Suprapubic skin (tissue), 4 donors: ENCODE data around the gene PCIF1. TPM values are rescaled to one million over a fixed set of nuclear protein-coding genes. Genes with fewer than 3 reads are reported as not detected.
"Not testable (repeated sequence)": the region's sequence is repeated elsewhere in the genome, so short reads cannot be mapped to it uniquely, and the experiment has no call there.

Source experiments
- DNase-seq, 2 donors: peaks; one replicate each; pipeline ENCODE4 v3.0.0-alpha.2; 2019; ENCODE audit warnings: low spot score in 2 of 2
- H3K27ac ChIP-seq: fragments of 200-600 bp; sonication (generic); one replicate; pipeline ENCODE4 v1.5.1; 2019
- H3K27me3 ChIP-seq: fragments of 200-600 bp; sonication (generic); one replicate; pipeline ENCODE4 v1.5.1; 2019
- H3K36me3 ChIP-seq: fragments of 200-600 bp; sonication (generic); one replicate; pipeline ENCODE4 v1.5.1; 2019
- H3K4me1 ChIP-seq: fragments of 200-600 bp; sonication (generic); one replicate; pipeline ENCODE4 v1.5.1; 2019
- H3K4me3 ChIP-seq: fragments of 200-600 bp; sonication (generic); one replicate; pipeline ENCODE4 v1.5.1; 2019; ENCODE audit warnings: mild to moderate bottlenecking
- H3K9me3 ChIP-seq: fragments of 200-600 bp; sonication (generic); one replicate; pipeline ENCODE4 v1.5.1; 2019
- CTCF ChIP-seq, 2 donors: fragments of 200-600 bp in 1 of 2; fragments of 450-650 bp in 1 of 2; sonication (generic) in 1 of 2; IDR thresholded peaks; one replicate each; pipeline ENCODE4 v1.5.1; 2016 to 2019; ENCODE audit warnings: antibody characterized with exemption in 2 of 2, mild to moderate bottlenecking in 1 of 2, moderate library complexity in 1 of 2
- EP300 ChIP-seq: sonication (generic); formaldehyde crosslinking; IDR thresholded peaks from one replicate; pipeline ENCODE4 v1.6.1; 2017; ENCODE audit warnings: antibody characterized with exemption
- POLR2A ChIP-seq, 2 donors: fragments of 450-650 bp; IDR thresholded peaks; one replicate each; pipeline ENCODE4 v1.6.1; 2017; ENCODE audit warnings: antibody characterized with exemption in 2 of 2, mild to moderate bottlenecking in 2 of 2, moderate library complexity in 2 of 2
- POLR2AphosphoS5 ChIP-seq, 3 donors: sonication (generic); formaldehyde crosslinking; IDR thresholded peaks; one replicate each; pipeline ENCODE4 v1.6.1; 2017; ENCODE audit warnings: antibody characterized with exemption in 3 of 3
- WGBS: methylation state at CpG from one replicate; pipeline ENCODE4 v1.1.5; 2018; 5-methylcytosine and 5-hydroxymethylcytosine counted together
- total RNA-seq, 4 donors: library from RNA; depleted of rRNA; stranded (reverse); fragments of >200 nt; gene quantifications; one replicate each; pipeline ENCODE4 v1.1.0, GENCODE V29; 2016

PCIF1 gene
- total RNA-seq, 4 donors from 2014 or later, result 37.2 to 70.3 (median 42.4) TPM

DNA sequence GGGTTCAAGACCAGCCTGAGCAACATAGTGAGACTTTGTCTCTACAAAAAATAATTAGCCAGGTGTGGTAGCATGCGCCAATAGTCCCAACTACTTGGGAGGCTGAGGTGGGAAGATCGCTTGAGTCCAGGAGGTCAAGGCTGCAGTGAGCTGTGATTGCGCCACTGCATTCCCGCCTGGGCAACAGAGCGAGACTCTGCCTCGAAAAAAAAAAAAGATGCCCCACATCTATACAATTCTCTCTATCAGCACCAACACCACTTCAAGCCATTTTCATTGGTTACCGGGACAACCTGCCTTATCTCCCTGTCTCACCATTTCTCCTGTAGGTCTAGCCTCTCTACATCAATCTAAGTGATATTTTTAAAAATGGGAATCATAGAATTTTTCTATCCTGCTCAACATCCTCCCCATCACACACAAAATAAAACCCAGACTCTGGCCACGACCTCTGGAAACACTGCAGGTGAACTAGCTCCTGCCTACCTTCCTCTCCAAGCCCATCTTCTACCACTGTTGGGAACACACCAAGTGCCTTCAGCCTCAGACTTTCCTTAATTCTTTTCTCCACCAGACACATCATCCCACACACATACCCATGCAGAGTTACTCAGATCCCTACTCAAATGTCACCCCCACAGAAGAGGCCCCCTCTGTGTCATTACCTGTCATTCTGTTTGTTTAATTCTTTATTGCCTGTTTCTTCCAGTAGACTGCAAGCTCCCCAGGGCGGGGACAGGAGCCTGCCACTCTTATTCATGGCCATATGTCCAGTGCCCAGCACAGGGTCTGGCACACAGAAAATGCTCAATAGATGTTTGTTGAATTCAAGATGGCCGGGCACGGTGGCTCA, 12.9 kb upstream of the PCIF1 start:
- Histone ChIP-seq H3K4me1 (peaks cover 41% of the 10 kb centered on the region), H3K9me3 (no peaks in the 10 kb centered on the region), H3K36me3 (no peaks in the 10 kb centered on the region), H3K27me3 (no peaks in the 10 kb centered on the region), H3K4me3 (no peak overlapping the region), H3K27ac (no peak overlapping the region)
- 88% methylated on average over 11 of the region's 11 CpGs for WGBS
- DNase-seq, result no peak
- TF ChIP-seq POLR2A (IDR thresholded peaks at IDR 0.05), result no peak
- no peak for TF ChIP-seq CTCF (IDR thresholded peaks at IDR 0.05)
- TF ChIP-seq EP300, result no peak
- TF ChIP-seq POLR2AphosphoS5 (IDR thresholded peaks at IDR 0.05), result no peak

DNA sequence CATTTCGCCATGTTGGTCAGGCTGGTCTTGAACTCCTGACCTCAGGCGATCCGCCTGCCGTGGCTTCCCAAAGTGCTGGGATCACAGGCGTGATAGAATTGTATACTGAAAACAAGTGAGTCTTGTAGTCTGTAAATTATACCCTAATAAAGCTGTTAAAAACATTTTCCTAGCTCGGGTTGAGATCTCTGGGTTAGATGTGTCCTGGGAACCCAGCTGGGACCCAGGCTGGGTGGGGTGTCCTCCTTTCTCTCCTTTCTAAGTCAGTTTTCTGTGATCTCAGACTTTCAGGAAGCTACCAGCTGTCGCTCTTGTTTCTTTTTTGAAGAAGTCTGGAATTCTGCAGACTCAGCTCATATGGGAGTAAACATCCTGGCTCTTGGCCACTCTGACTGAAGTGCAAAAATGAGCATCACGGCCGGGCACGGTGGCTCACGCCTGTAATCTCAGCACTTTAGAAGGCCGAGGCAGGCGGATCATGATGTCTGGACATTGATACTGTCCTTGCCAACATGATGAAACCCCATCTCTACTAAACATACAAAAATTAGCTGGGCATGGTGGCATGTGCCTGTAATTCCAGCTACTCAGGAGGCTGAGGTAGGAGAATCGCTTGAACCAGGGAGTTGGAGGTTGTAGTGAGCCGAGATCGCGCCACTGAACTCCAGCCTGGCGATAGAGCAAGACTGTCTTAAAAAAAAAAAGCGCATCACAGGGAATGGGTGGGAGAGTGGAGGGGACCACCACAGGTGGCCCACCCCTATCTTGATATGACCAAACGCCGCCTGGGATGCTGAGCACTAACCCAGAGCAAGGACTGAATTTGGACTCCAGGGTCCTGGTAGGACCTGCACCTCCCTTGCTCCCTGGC, 9.9 kb upstream of the PCIF1 start:
- 49% methylated on average over 21 of the region's 21 CpGs for WGBS
- Histone ChIP-seq H3K4me3 (peak overlapping the region; percentile 16), H3K9me3 (no peaks in the 10 kb centered on the region), H3K36me3 (no peaks in the 10 kb centered on the region), H3K27ac (peak overlapping the region; percentile 51), H3K27me3 (no peaks in the 10 kb centered on the region), H3K4me1 (peaks cover 27% of the 10 kb centered on the region)
- TF ChIP-seq EP300 (no peak), POLR2AphosphoS5 (IDR thresholded peaks at IDR 0.05) (no peak)
- peak in 1 of 2 donors; percentile 72 for DNase-seq

DNA sequence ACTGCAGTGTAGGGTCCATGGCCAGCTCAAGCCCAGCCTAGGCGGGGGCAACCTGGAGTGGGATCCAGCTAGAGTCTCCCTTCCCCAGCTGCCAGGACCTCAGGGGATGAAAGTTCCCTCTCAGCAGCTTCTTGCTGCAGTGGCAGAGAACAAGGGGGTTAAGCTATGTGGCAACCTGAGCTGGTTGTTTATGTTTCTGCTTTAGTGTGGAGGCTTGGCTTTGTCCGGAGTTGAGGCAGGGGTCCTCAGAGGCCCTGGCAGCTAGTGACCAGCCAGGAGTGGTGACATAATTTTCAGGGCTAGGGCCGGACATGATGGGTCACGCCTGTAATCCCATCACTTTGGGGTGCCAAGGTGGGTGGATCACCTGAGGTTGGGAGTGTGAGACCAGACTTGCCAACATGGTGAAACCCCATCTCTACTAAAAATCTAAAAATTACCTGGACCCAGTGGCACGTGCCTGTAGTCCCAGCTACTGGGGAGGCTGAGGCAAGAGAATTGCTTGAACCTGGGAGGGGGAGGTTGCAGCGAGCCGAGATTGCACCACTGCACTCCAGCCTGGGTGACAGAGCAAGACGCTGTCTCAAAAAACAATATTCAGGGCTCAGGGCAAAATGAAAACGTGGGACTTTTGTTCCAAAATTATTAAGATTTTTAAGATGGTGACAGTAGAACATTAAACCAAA, 8.5 kb upstream of the PCIF1 start:
- Histone ChIP-seq H3K36me3 (no peaks in the 10 kb centered on the region), H3K27ac (no peak overlapping the region), H3K4me3 (no peak overlapping the region), H3K4me1 (peaks cover 23% of the 10 kb centered on the region), H3K27me3 (no peaks in the 10 kb centered on the region), H3K9me3 (no peaks in the 10 kb centered on the region)
- TF ChIP-seq POLR2A (IDR thresholded peaks at IDR 0.05), result no peak
- no peak for TF ChIP-seq EP300
- no peak for TF ChIP-seq CTCF (IDR thresholded peaks at IDR 0.05)
- no peak for TF ChIP-seq POLR2AphosphoS5 (IDR thresholded peaks at IDR 0.05)
- DNase-seq, result no peak
- 68% methylated on average over 6 of the region's 9 CpGs for WGBS

DNA sequence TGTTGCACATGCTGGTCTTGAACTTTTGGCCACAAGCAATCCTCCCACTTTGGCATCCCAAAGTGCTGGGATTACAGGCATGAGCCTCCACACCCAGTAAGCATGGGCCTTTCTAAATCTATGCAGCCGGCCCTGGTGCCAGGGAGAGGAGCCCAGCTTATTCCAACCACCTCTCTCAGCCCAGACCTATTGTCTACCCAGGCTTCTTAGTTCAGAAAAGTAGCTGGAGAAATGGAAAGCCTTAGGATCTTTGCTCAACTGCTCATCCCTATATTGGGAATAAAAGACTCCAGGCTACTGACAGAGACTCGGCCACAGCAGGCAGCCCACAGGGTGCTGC, 7.8 kb upstream of the PCIF1 start:
- Histone ChIP-seq H3K27me3 (no peaks in the 10 kb centered on the region), H3K27ac (no peak overlapping the region), H3K36me3 (no peaks in the 10 kb centered on the region), H3K4me3 (no peak overlapping the region), H3K4me1 (peaks cover 23% of the 10 kb centered on the region), H3K9me3 (no peaks in the 10 kb centered on the region)
- WGBS, result 74% methylated on average over 2 of the region's 2 CpGs
- DNase-seq, result no peak
- TF ChIP-seq CTCF (IDR thresholded peaks at IDR 0.05) (no peak), EP300 (no peak), POLR2AphosphoS5 (IDR thresholded peaks at IDR 0.05) (no peak), POLR2A (IDR thresholded peaks at IDR 0.05) (no peak)

GRCh38 chr20:45927071-45927878, 7.2 kb upstream of the PCIF1 start:
- TF ChIP-seq EP300 (no peak), POLR2A (IDR thresholded peaks at IDR 0.05) (no peak), CTCF (IDR thresholded peaks at IDR 0.05) (no peak), POLR2AphosphoS5 (IDR thresholded peaks at IDR 0.05) (no peak)
- no peaks in the 10 kb centered on the region for H3K9me3 ChIP-seq
- no peaks in the 10 kb centered on the region for H3K36me3 ChIP-seq
- H3K4me1 ChIP-seq, result peaks cover 23% of the 10 kb centered on the region
- no peaks in the 10 kb centered on the region for H3K27me3 ChIP-seq
- no peak overlapping the region for H3K27ac ChIP-seq
- no peak for DNase-seq
- no peak overlapping the region for H3K4me3 ChIP-seq
- 88% methylated on average over 14 of the region's 14 CpGs for WGBS

- H3K36me3 ChIP-seq, H3K9me3 ChIP-seq, H3K27ac ChIP-seq, H3K27me3 ChIP-seq, H3K4me3 ChIP-seq, DNase-seq: not testable (repeated sequence)
- 94% methylated on average over 17 of the region's 17 CpGs for WGBS
- H3K4me1 ChIP-seq, result peaks cover 28% of the 10 kb centered on the region
These were observed 2.8 kb upstream of the PCIF1 start for GRCh38 chr20:45931680-45932079.
